Lung (tissue), 4 donors: ENCODE results near the gene MTMR1. TPM values are rescaled to one million over a fixed set of nuclear protein-coding genes. Genes with fewer than 3 reads are reported as not detected.

Experiments used
- polyA plus RNA-seq, 2 donors: library from polyadenylated mRNA; stranded (reverse); fragments of 200-250 nt; gene quantifications; one replicate each; pipeline ENCODE4 v1.2.1, GENCODE V29; 2013
- total RNA-seq, 2 donors: library from RNA; depleted of rRNA in 1 of 2; stranded (reverse); fragments of >200 nt in 1 of 2; gene quantifications; one replicate each; pipeline ENCODE4 v1.2.1, GENCODE V29; 2014 to 2021
- donor health status: Bipolar disorder and iron deficiency.
- donor health status: healthy.
- donor health status: DM: yes; HTN: yes; CAD: no.

MTMR1 gene
- total and polyA plus RNA-seq, 4 donors: 10.0 to 37.6 (median 15.9) TPM

Other genes with a start within 250 kb of the MTMR1 start
- 10 to 100 TPM; 19.9 to 31.2 TPM for gene MTM1, start 124.8 kb upstream of the MTMR1 start, total RNA-seq
- 1 to 10 TPM; 4.6 to 9.1 TPM for gene MTM1, start 124.8 kb upstream of the MTMR1 start, polyA plus RNA-seq
- 10 to 100 TPM; 22.3 to 39.6 TPM for gene CD99L2, start 205.3 kb downstream of the MTMR1 start, total RNA-seq
- gene CD99L2, start 205.3 kb downstream of the MTMR1 start, polyA plus RNA-seq: 10 to 100 TPM; 22.3 to 25.3 TPM